Choroid plexus epithelial cell (primary cell): ENCODE data around the gene CADM1.
A peak's percentile ranks its signal among the peaks of the same experiment; 100 is the strongest.

Experiments used
- DNase-seq: peaks from one replicate; pipeline ENCODE4 v3.0.0-alpha.2; 2010; ENCODE audit warnings: low read depth
- H3K4me3 ChIP-seq: 2 replicates; pipeline ENCODE4 v1.5.1; 2011; ENCODE audit warnings: low read depth, mild to moderate bottlenecking, control low read depth, low read length, moderate library complexity
- CTCF ChIP-seq: conservative IDR thresholded peaks from 2 replicates; pipeline ENCODE4 v1.5.1; 2011; ENCODE audit warnings: low read depth, mild to moderate bottlenecking, control low read depth, inconsistent platforms, low read length, moderate library complexity

CADM1 gene

GRCh38 chr11:115215694-115216617, 288.3 kb downstream of the CADM1 start:
- DNase-seq = peak; percentile 36
- no peak overlapping the region for H3K4me3 ChIP-seq
- peak; percentile 63 for TF ChIP-seq CTCF

- no peak for DNase-seq
- TF ChIP-seq CTCF = no peak
- H3K4me3 ChIP-seq = no peak overlapping the region
Measured at GRCh38 chr11:115214644-115215234, 289.5 kb downstream of the CADM1 start.

GRCh38 chr11:115213007-115213406, 291.2 kb downstream of the CADM1 start:
- DNase-seq = no peak
- H3K4me3 ChIP-seq = no peak overlapping the region
- TF ChIP-seq CTCF = no peak

- DNase-seq = no peak
- TF ChIP-seq CTCF = no peak
- H3K4me3 ChIP-seq = no peak overlapping the region
Measured at GRCh38 chr11:115208808-115209259, 295.4 kb downstream of the CADM1 start.

GRCh38 chr11:115207916-115208315, 296.3 kb downstream of the CADM1 start:
- TF ChIP-seq CTCF = no peak
- no peak overlapping the region for H3K4me3 ChIP-seq
- DNase-seq = no peak

GRCh38 chr11:115207166-115207591, 297.0 kb downstream of the CADM1 start:
- H3K4me3 ChIP-seq = no peak overlapping the region
- no peak for DNase-seq

More at GRCh38 chr11:115207166-115207591, 297.0 kb downstream of the CADM1 start:
- no peak for TF ChIP-seq CTCF
